Left cardiac atrium (tissue), 4 donors: Measurements from ENCODE around the gene CHCHD4. TPM values are rescaled to one million over a fixed set of nuclear protein-coding genes. Genes with fewer than 3 reads are reported as not detected.
A peak's percentile ranks its signal among the peaks of the same experiment; 100 is the strongest.

Experiments used
- ATAC-seq, 2 donors: fragments of 200-7000 bp; cut with Tn5 transposase; one replicate each; pipeline ENCODE4 v1.9.1; 2020; ENCODE audit warnings: mild to moderate bottlenecking in 2 of 2, moderate library complexity in 2 of 2
- DNase-seq: peaks from one replicate; pipeline ENCODE4 v3.0.0-alpha.2; 2020
- intact Hi-C, 2 donors: fragments of 100-400 bp; cut with DNase I; formaldehyde crosslinking; loops; one replicate each; pipeline versions ENCODE4 v1.14.1 to v1.15.1; 2022 to 2023
- total RNA-seq, 2 donors: library from RNA; stranded (reverse); fragmentation: NEBNext Ultra II Directional; extraction: Animal tissue kit (Norgen Biotek cat#: 25700); gene quantifications; one replicate each; pipeline ENCODE4 v1.2.1, GENCODE V29; 2021
- donor health status: DM: no; HTN: yes; CAD: no.
- donor health status: DM: no; HTN: yes; CAD: no; lungs with severe emphysema.
- donor health status: DM: yes; HTN: yes; CAD: no.
- donor health status: Dilated cardiomyopathy.

Gene CHCHD4
- total RNA-seq, 2 donors from 2014 or later, result 21.8 to 25.9 TPM

DNA sequence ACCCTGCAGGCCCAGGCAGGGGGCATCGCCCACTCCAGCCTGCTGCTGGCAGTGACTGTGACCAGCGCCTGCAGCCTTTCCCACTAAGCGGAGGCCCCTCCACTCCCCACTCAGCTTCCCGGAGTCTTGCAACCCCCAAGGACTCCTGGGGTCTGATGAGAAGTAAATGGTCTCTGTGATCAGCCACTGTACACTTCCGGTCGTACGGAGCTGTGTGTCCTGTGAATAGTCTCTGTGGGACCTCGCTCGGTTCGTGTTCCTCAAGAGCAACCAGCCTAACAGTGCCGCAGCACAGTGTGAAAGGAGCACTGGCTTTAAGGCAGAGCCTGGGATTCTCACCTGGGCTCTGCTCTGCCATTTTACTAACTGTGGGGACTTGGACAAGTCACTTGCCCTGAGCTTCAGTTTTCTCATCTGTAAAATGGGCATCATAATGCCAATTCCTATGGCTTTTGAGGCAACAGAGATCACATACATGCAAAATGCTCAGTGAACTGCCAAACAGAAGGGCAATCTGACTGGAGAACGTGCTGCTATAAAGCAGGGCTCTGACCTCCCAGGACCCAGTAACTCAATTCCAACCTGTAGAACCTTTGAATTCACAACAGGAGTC lies 26.9 kb upstream of the CHCHD4 start:
- DNase-seq (no peak), ATAC-seq (no peak)
- intact Hi-C loops, result no loop called here

- ATAC-seq (no peak), DNase-seq (no peak)
- intact Hi-C loops, result no loop called here
Measured at GRCh38 chr3:14150491-14151230, 26.0 kb upstream of the CHCHD4 start.

GRCh38 chr3:14150078-14150477 lies 25.4 kb upstream of the CHCHD4 start:
- ATAC-seq, result no peak
- no peak for DNase-seq
- intact Hi-C loops, result no loop called here

DNA sequence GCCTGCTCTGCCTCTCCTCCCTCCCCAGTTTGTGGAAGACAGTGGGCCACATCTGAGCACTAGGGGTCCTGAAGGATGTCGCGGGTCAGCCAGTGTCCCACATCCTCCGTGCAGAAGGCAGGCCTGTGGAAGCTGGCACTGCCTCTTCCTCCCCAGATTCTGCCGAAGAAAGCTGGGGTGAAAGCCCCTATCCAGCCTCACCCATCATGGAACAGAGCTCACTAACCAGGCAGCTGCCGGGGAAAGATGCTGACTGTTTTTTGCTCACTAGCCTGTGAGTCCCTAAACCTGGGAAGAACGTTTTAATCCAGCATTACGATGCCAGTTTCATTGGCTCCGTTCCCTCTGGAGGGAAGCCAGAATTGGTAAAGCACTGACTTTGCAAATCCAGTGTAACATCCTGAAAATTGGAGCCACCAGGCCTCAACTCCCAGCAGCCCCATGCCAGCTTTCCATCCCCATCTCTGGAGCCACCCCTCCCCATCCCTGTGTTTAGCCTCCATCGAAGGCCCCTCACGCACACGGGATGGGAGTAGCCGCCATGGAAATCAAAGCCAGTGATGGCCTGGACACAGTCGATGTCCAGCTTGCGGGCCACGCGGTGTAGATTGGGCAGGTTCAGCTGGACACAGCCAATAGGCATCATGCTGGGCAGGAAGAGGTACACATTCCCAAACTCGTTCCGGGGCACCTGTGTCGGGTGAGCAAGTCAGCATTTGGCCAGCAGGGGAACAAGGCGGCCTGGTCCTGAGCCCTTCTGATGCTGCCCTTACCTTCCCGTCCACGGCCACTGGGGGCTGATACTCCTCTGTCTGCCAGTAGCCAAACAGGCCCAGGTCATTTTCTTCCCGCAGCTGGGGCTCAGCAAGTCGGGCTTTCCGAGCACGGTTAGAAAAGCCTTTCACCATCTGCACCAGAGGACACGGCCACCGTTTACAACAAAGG lies 23.6 kb upstream of the CHCHD4 start:
- intact Hi-C loops, result no loop called here
- DNase-seq, result no peak
- no peak for ATAC-seq

GRCh38 chr3:14147617-14148016 lies 22.9 kb upstream of the CHCHD4 start:
- intact Hi-C loops, result no loop called here
- no peak for ATAC-seq
- DNase-seq, result no peak

DNA sequence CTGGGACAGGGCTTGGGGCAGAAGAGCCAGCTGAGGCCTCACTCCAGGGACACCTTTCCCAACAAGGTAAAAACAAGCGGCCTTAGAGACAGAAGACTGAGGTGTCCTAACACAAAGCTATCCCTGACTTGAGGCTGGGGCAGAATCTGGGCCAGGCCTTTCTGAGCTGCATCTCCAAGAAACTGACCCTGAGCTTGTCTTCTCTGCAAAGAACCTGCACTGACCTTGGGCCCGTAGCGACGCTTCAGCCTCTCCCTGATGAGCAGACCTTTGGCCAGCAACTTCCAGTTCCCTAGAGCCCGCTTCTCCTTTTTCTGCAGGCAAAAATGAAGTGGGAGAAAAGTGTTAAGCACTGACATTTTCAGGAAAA lies 22.4 kb upstream of the CHCHD4 start:
- ATAC-seq (no peak), DNase-seq (no peak)

DNA sequence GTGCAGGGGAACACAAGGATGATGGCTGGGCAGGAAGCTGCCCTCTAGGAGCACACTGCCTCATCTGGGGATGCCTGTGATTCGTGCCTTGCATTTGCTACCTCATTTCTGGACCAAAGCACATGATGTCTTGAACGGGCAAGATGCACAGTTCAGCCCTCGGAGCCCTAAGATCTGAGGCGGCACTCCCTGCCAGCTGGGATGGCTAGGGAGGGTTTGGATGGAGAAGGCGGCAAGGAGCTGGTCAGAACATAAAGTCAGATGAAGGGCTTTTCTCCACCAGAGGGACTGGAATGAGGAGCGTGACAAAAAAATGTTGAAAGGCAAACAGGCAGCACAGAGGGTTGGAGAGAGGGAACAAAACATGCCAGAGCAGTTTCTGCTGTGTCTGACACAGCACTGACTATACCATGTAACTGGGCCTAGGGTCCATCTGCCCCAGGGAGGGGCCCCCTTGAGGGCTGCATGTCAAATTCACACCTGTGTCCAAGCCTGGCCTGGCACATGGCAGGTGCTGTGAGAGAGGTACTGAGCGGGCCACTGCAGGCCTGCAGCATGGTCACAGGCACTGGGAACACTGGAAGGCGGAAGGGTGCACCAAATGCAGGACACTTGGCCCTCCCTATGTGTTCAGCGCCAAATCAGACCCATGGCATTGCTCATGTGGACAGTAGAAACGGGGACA lies 21.9 kb upstream of the CHCHD4 start:
- no peak for DNase-seq
- intact Hi-C loops, result no loop called here
- ATAC-seq, result no peak

More for the DNA sequence above, 22.4 kb upstream of the CHCHD4 start:
- intact Hi-C loops, result no loop called here

- intact Hi-C loops, result no loop called here
- ATAC-seq (no peak), DNase-seq (no peak)
Measured at GRCh38 chr3:14145670-14146380, 21.2 kb upstream of the CHCHD4 start.

GRCh38 chr3:14145236-14145635 lies 20.6 kb upstream of the CHCHD4 start:
- intact Hi-C loops, result no loop called here
- ATAC-seq (no peak), DNase-seq (no peak)

- ATAC-seq, result peak; percentile 81 to 82
- intact Hi-C loops, result no loop called here
- peak; percentile 68 for DNase-seq
Measured at GRCh38 chr3:14144423-14145075, 19.9 kb upstream of the CHCHD4 start.

GRCh38 chr3:14143271-14144225 lies 18.9 kb upstream of the CHCHD4 start:
- intact Hi-C loops, result no loop called here

DNA sequence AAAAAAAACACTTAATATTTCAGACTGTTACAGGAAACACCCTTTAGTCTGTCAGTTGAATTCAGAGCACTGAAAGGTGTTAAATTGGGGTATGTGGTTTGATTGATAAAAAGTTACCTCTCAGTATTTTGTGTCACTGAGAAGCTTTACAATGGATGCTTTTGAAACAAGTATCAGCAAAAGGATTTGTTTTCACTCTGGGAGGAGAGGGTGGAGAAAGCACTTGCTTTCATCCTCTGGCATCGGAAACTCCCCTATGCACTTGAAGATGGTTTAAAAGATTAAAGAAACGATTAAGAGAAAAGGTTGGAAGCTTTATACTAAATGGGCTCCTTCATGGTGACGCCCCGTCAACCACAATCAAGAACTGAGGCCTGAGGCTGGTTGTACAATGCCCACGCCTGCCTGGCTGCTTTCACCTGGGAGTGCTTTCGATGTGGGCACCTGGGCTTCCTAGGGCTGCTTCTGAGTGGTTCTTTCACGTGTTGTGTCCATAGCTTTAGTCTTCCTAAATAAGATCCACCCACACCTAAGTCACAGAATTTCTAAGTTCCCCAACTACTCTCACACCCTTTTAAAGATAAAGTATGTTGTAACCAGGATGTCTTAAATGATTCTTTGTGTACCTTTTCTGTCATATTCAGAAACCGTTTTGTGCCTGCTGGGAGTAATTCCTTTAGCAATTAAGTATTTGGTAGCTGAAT lies 18.0 kb upstream of the CHCHD4 start:
- no peak for DNase-seq
- ATAC-seq, result no peak
- intact Hi-C loops, result no loop called here

More at GRCh38 chr3:14143271-14144225, 18.9 kb upstream of the CHCHD4 start:
- DNase-seq, result peak; percentile 57
- peak; percentile 60 to 68 for ATAC-seq

DNA sequence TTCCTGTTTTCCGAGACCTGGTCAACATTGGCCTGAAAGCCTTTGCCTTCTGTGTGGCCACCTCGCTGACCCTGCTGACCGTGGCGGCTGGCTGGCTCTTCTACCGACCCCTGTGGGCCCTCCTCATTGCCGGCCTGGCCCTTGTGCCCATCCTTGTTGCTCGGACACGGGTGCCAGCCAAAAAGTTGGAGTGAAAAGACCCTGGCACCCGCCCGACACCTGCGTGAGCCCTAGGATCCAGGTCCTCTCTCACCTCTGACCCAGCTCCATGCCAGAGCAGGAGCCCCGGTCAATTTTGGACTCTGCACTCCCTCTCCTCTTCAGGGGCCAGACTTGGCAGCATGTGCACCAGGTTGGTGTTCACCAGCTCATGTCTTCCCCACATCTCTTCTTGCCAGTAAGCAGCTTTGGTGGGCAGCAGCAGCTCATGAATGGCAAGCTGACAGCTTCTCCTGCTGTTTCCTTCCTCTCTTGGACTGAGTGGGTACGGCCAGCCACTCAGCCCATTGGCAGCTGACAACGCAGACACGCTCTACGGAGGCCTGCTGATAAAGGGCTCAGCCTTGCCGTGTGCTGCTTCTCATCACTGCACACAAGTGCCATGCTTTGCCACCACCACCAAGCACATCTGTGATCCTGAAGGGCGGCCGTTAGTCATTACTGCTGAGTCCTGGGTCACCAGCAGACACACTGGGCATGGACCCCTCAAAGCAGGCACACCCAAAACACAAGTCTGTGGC lies 17.1 kb upstream of the CHCHD4 start:
- intact Hi-C loops, result no loop called here
- DNase-seq (peak; percentile 56), ATAC-seq (peak; percentile 46 to 60)

- ATAC-seq (no peak), DNase-seq (no peak)
- intact Hi-C loops, result no loop called here
Measured at GRCh38 chr3:14141144-14141543, 16.5 kb upstream of the CHCHD4 start.

- ATAC-seq, result no peak
- DNase-seq, result no peak
- intact Hi-C loops, result no loop called here
Measured at GRCh38 chr3:14140668-14141067, 16.0 kb upstream of the CHCHD4 start.

GRCh38 chr3:14139771-14140170 lies 15.1 kb upstream of the CHCHD4 start:
- intact Hi-C loops, result no loop called here
- no peak for ATAC-seq
- DNase-seq, result no peak
